H9 (cell line): ENCODE measurements around the gene MEIOSIN. TPM values are rescaled to one million over a fixed set of nuclear protein-coding genes. Genes with fewer than 3 reads are reported as not detected.

ENCODE experiments used
- DNase-seq: peaks from one replicate; pipeline ENCODE4 v3.0.0-alpha.2; 2017
- H2AFZ ChIP-seq: one replicate; pipeline ENCODE4 v1.6.1; 2013; ENCODE audit warnings: mild to moderate bottlenecking, low read length, control low read depth, moderate library complexity
- H2AK5ac ChIP-seq: 2 replicates; pipeline ENCODE4 v1.6.1; 2013; ENCODE audit warnings: low read length, control low read depth, mixed read lengths; ENCODE audit not compliant: insufficient read length
- H2BK120ac ChIP-seq: one replicate; pipeline ENCODE4 v1.6.1; 2013; ENCODE audit warnings: low read depth, mild to moderate bottlenecking, low read length, control low read depth, inconsistent platforms; ENCODE audit not compliant: poor library complexity, severe bottlenecking
- H2BK12ac ChIP-seq: 2 replicates; pipeline ENCODE4 v1.6.1; 2013; ENCODE audit warnings: low read length, control low read depth, mixed read lengths, low read depth; ENCODE audit not compliant: insufficient read length
- H2BK15ac ChIP-seq: 2 replicates; pipeline ENCODE4 v1.6.1; 2013; ENCODE audit warnings: low read depth, low read length, control low read depth
- H2BK20ac ChIP-seq: one replicate; pipeline ENCODE4 v1.6.1; 2013; ENCODE audit warnings: low read depth, mild to moderate bottlenecking, low read length, control low read depth, inconsistent platforms; ENCODE audit not compliant: poor library complexity, severe bottlenecking
- H2BK5ac ChIP-seq: 2 replicates; pipeline ENCODE4 v1.6.1; 2013; ENCODE audit warnings: low read length, control low read depth, mixed read lengths; ENCODE audit not compliant: insufficient read length
- H3K14ac ChIP-seq: 2 replicates; pipeline ENCODE4 v1.6.1; 2013; ENCODE audit warnings: low read length, control low read depth; ENCODE audit not compliant: insufficient read depth
- H3K18ac ChIP-seq: 2 replicates; pipeline ENCODE4 v1.6.1; 2013; ENCODE audit warnings: low read depth, mild to moderate bottlenecking, mixed read lengths, low read length, control low read depth; ENCODE audit not compliant: insufficient read length
- H3K23ac ChIP-seq: 2 replicates; pipeline ENCODE4 v1.6.1; 2013; ENCODE audit warnings: low read length, control low read depth, mixed read lengths, low read depth; ENCODE audit not compliant: insufficient read length
- H3K23me2 ChIP-seq: 2 replicates; pipeline ENCODE4 v1.6.1; 2013; ENCODE audit warnings: low read depth, mild to moderate bottlenecking, mixed read lengths, low read length, control low read depth; ENCODE audit not compliant: insufficient read length, poor library complexity, severe bottlenecking
- H3K27ac ChIP-seq: 2 replicates; pipeline ENCODE4 v1.5.1; 2013; ENCODE audit warnings: low read length, control low read depth, mixed read lengths, low read depth; ENCODE audit not compliant: insufficient read length
- H3K27me3 ChIP-seq: 2 replicates; pipeline ENCODE4 v1.6.1; 2013; ENCODE audit warnings: low read length, control low read depth, inconsistent platforms; ENCODE audit not compliant: insufficient read depth
- H3K4ac ChIP-seq: 2 replicates; pipeline ENCODE4 v1.6.1; 2013; ENCODE audit warnings: low read depth, mild to moderate bottlenecking, control low read depth, inconsistent platforms, low read length, moderate library complexity
- H3K4me1 ChIP-seq: 2 replicates; pipeline ENCODE4 v1.6.1; 2013; ENCODE audit warnings: low read length, control low read depth, inconsistent platforms; ENCODE audit not compliant: insufficient read depth
- H3K4me2 ChIP-seq: 2 replicates; pipeline ENCODE4 v1.6.1; 2013; ENCODE audit warnings: low read length, control low read depth, mixed read lengths; ENCODE audit not compliant: insufficient read length, insufficient read depth
- H3K56ac ChIP-seq: 2 replicates; pipeline ENCODE4 v1.6.1; 2013; ENCODE audit warnings: low read depth, mild to moderate bottlenecking, mixed read lengths, low read length, control low read depth; ENCODE audit not compliant: insufficient read length
- H3K79me1 ChIP-seq: 2 replicates; pipeline ENCODE4 v1.6.1; 2013; ENCODE audit warnings: low read depth, mild to moderate bottlenecking, moderate library complexity, low read length, control low read depth, inconsistent platforms; ENCODE audit not compliant: insufficient read depth, poor library complexity, severe bottlenecking
- H3K79me2 ChIP-seq: 2 replicates; pipeline ENCODE4 v1.6.1; 2013; ENCODE audit warnings: low read length, control low read depth, inconsistent platforms; ENCODE audit not compliant: insufficient read depth
- H3K9ac ChIP-seq: 2 replicates; pipeline ENCODE4 v1.6.1; 2013; ENCODE audit warnings: low read length, control low read depth, mixed read lengths; ENCODE audit not compliant: insufficient read length; ENCODE audit errors: extremely low read depth
- H3K9me3 ChIP-seq: one replicate; pipeline ENCODE4 v1.6.1; 2013; ENCODE audit warnings: low read depth, low read length, inconsistent platforms; ENCODE audit not compliant: control insufficient read depth
- H3T11ph ChIP-seq: one replicate; pipeline ENCODE4 v1.6.1; 2013; ENCODE audit warnings: mild to moderate bottlenecking, low read length, control low read depth, inconsistent platforms
- H4K20me1 ChIP-seq: one replicate; pipeline ENCODE4 v1.6.1; 2013; ENCODE audit not compliant: control insufficient read depth, insufficient read length, insufficient read depth
- H4K5ac ChIP-seq: 2 replicates; pipeline ENCODE4 v1.6.1; 2013; ENCODE audit warnings: low read depth, mild to moderate bottlenecking, mixed read lengths, low read length, control low read depth; ENCODE audit not compliant: insufficient read length
- H4K8ac ChIP-seq: replicated peaks from 2 replicates; pipeline ENCODE4 v1.6.1; 2013; ENCODE audit warnings: low read length, control low read depth, mixed read lengths, low read depth; ENCODE audit not compliant: insufficient read length
- H4K91ac ChIP-seq: 2 replicates; pipeline ENCODE4 v1.6.1; 2013; ENCODE audit warnings: low read depth, mild to moderate bottlenecking, moderate library complexity, mixed read lengths, low read length, control low read depth; ENCODE audit not compliant: insufficient read length
- H3K27ac Mint-ChIP-seq, 3 experiments: 2 replicates in 2 of 3; 3 replicates in 1 of 3; pipeline ENCODE4 v1.8.0; 2020 to 2021; ENCODE audit warnings: mixed read lengths in 3 of 3, mild to moderate bottlenecking in 1 of 3, moderate library complexity in 1 of 3
- H3K27me3 Mint-ChIP-seq: 2 replicates; pipeline ENCODE4 v1.8.0; 2021; ENCODE audit warnings: low read depth, mild to moderate bottlenecking, moderate library complexity, mixed read lengths
- H3K36me3 Mint-ChIP-seq, 3 experiments: 2 replicates in 2 of 3; 3 replicates in 1 of 3; pipeline ENCODE4 v1.8.0; 2020 to 2021; ENCODE audit warnings: low read depth in 3 of 3, mixed read lengths in 3 of 3; ENCODE audit not compliant: insufficient read depth in 1 of 3
- H3K4me1 Mint-ChIP-seq, 2 experiments: 2 replicates each; pipeline ENCODE4 v1.8.0; 2020; ENCODE audit warnings: mixed read lengths in 2 of 2
- H3K4me3 Mint-ChIP-seq, 2 experiments: 2 replicates in 1 of 2; 3 replicates in 1 of 2; pipeline ENCODE4 v1.8.0; 2020 to 2021; ENCODE audit warnings: mild to moderate bottlenecking in 2 of 2, mixed read lengths in 2 of 2, moderate library complexity in 1 of 2
- H3K9me3 Mint-ChIP-seq, 2 experiments: 2 replicates in 1 of 2; 3 replicates in 1 of 2; pipeline ENCODE4 v1.8.0; 2020; ENCODE audit warnings: mild to moderate bottlenecking in 2 of 2, mixed read lengths in 2 of 2, moderate library complexity in 1 of 2
- CTCF ChIP-seq: fragments of 200-600 bp; sonication (generic); conservative IDR thresholded peaks from 3 replicates; pipeline ENCODE4 v1.8.0; 2021; ENCODE audit warnings: antibody characterized with exemption, mild to moderate bottlenecking
- WGBS: extraction: QIAGEN DNeasy Blood & Tissue Kit; methylation state at CpG from one replicate; pipeline ENCODE4 v1.1.7; 2013; ENCODE audit warnings: missing lambda C conversion rate, low lambda C conversion rate, mixed read lengths; ENCODE audit not compliant: insufficient read length; ENCODE audit errors: extremely low coverage; 5-methylcytosine and 5-hydroxymethylcytosine counted together
- total RNA-seq: library from RNA; stranded (reverse); gene quantifications from 2 replicates; pipeline ENCODE4 v1.2.1, GENCODE V29; 2021

MEIOSIN gene
- total RNA-seq, 1 experiment from 2014 or later, result not detected

- DNase-seq, result no peak
- peak overlapping the region; percentile 82 for H3K9ac ChIP-seq
Observed at GRCh38 chr19:45768655-45768983, 35.4 kb downstream of the MEIOSIN start.

More at GRCh38 chr19:45768655-45768983, 35.4 kb downstream of the MEIOSIN start:
- no peaks in the 10 kb centered on the region for H4K20me1 ChIP-seq
- H3K27ac ChIP-seq, result peak overlapping the region; percentile 83
- no peaks in the 10 kb centered on the region for H3K79me1 ChIP-seq
- no peak overlapping the region for H3K23ac ChIP-seq
- H2BK20ac ChIP-seq, result no peak overlapping the region
- H2BK5ac ChIP-seq, result peak overlapping the region; percentile 75
- no peak overlapping the region for H2BK12ac ChIP-seq
- Mint-ChIP-seq H3K4me1 (peaks cover 13 to 38% of the 10 kb centered on the region in 2 experiments), H3K27me3 (peaks cover 3% of the 10 kb centered on the region), H3K27ac (peak overlapping the region; percentile 98 to 100 (median 99)), H3K4me3 (peak overlapping the region; percentile 93 to 94), H3K36me3 (peaks cover 2 to 16% (median 10%) of the 10 kb centered on the region in 3 experiments; a peak in 6 of 7 replicates), H3K9me3 (no peaks in the 10 kb centered on the region; a peak in 1 of 5 replicates)
- peak overlapping the region; percentile 97 for H3K18ac ChIP-seq
- H3K4me2 ChIP-seq, result peak overlapping the region; percentile 74
- no peak overlapping the region for H4K91ac ChIP-seq
- no peak overlapping the region for H4K8ac ChIP-seq
- H3K14ac ChIP-seq, result peak overlapping the region; percentile 97
- no peak overlapping the region for H3T11ph ChIP-seq
- H3K56ac ChIP-seq, result no peak overlapping the region
- H2BK15ac ChIP-seq, result no peak overlapping the region
- H2AK5ac ChIP-seq, result no peak overlapping the region
- peaks cover 3% of the 10 kb centered on the region; the same call in 1 of the 2 replicates for H3K4me1 ChIP-seq
- no peaks in the 10 kb centered on the region for H3K9me3 ChIP-seq
- no peaks in the 10 kb centered on the region for H3K79me2 ChIP-seq
- TF ChIP-seq CTCF, result no peak
- H2BK120ac ChIP-seq, result no peak overlapping the region
- H3K27me3 ChIP-seq, result no peaks in the 10 kb centered on the region
- WGBS, result no CpG with 5 or more reads among the region's 33 CpGs
- H2AFZ ChIP-seq, result no peak overlapping the region
- peaks cover 20% of the 10 kb centered on the region for H3K23me2 ChIP-seq
- no peak overlapping the region; the same call in 1 of the 2 replicates for H3K4ac ChIP-seq
- peak overlapping the region; percentile 13 for H4K5ac ChIP-seq
